Measurements from ENCODE around the gene SLK.

DNA sequence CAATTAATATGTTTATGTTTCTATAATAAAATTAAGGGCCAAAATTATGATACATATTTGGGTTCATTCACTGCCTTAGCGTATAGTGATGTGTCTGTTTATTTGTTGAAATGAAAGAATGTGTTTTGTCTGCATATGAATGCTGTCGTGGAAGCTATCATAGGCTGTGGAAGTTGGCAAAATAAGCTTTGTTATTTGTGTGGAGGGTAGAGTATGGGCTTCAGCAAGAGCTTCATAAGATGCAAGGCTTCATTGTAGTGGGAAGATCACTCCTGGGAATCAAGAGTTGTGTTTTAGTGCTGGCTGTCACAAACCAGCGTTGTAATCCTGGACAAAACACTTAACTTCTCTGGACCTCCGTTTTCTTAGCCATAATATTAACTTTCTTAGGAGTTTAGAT lies 2.5 kb downstream of the SLK start:
- TF ChIP-seq, protein P1, sequence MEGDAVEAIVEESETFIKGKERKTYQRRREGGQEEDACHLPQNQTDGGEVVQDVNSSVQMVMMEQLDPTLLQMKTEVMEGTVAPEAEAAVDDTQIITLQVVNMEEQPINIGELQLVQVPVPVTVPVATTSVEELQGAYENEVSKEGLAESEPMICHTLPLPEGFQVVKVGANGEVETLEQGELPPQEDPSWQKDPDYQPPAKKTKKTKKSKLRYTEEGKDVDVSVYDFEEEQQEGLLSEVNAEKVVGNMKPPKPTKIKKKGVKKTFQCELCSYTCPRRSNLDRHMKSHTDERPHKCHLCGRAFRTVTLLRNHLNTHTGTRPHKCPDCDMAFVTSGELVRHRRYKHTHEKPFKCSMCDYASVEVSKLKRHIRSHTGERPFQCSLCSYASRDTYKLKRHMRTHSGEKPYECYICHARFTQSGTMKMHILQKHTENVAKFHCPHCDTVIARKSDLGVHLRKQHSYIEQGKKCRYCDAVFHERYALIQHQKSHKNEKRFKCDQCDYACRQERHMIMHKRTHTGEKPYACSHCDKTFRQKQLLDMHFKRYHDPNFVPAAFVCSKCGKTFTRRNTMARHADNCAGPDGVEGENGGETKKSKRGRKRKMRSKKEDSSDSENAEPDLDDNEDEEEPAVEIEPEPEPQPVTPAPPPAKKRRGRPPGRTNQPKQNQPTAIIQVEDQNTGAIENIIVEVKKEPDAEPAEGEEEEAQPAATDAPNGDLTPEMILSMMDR (conservative IDR thresholded peaks at IDR 0.05; ENCODE audit: low read depth, low read length): no peak
- TF ChIP-seq CEBPB (IDR thresholded peaks at IDR 0.05; ENCODE audit: low read depth, low read length) (no peak), RAD21 (IDR thresholded peaks at IDR 0.05; ENCODE audit: low read length) (no peak), BHLHE40 (IDR thresholded peaks at IDR 0.05; ENCODE audit: low read depth, low read length) (no peak), POLR2A (IDR thresholded peaks at IDR 0.05; ENCODE audit: low read depth, low read length) (no peak), MXI1 (IDR thresholded peaks at IDR 0.05; ENCODE audit: borderline replicate concordance, low read depth, low read length) (no peak), NFE2L2 (IDR thresholded peaks at IDR 0.05; ENCODE audit: low read depth, low read length) (no peak), SMC3 (IDR thresholded peaks at IDR 0.05; ENCODE audit: low read depth, low read length) (no peak), MAFK (IDR thresholded peaks at IDR 0.05; ENCODE audit: low read depth, low read length) (no peak), RFX5 (IDR thresholded peaks at IDR 0.05; ENCODE audit: low read depth, low read length) (no peak), MAZ (IDR thresholded peaks at IDR 0.05; ENCODE audit: borderline replicate concordance, low read depth, low read length) (no peak)
- TF ChIP-seq, protein P2, sequence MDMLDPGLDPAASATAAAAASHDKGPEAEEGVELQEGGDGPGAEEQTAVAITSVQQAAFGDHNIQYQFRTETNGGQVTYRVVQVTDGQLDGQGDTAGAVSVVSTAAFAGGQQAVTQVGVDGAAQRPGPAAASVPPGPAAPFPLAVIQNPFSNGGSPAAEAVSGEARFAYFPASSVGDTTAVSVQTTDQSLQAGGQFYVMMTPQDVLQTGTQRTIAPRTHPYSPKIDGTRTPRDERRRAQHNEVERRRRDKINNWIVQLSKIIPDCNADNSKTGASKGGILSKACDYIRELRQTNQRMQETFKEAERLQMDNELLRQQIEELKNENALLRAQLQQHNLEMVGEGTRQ (IDR thresholded peaks at IDR 0.05; ENCODE audit: low read depth, low read length): no peak

Data from IMR-90 (cell line).